ENCODE data around the gene ELAVL1.

- TF ChIP-seq, protein P1, sequence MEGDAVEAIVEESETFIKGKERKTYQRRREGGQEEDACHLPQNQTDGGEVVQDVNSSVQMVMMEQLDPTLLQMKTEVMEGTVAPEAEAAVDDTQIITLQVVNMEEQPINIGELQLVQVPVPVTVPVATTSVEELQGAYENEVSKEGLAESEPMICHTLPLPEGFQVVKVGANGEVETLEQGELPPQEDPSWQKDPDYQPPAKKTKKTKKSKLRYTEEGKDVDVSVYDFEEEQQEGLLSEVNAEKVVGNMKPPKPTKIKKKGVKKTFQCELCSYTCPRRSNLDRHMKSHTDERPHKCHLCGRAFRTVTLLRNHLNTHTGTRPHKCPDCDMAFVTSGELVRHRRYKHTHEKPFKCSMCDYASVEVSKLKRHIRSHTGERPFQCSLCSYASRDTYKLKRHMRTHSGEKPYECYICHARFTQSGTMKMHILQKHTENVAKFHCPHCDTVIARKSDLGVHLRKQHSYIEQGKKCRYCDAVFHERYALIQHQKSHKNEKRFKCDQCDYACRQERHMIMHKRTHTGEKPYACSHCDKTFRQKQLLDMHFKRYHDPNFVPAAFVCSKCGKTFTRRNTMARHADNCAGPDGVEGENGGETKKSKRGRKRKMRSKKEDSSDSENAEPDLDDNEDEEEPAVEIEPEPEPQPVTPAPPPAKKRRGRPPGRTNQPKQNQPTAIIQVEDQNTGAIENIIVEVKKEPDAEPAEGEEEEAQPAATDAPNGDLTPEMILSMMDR (IDR thresholded peaks at IDR 0.05; ENCODE audit: insufficient read depth, low read depth, low read length), result no peak
- TF ChIP-seq EZH2 (IDR thresholded peaks at IDR 0.05; ENCODE audit: insufficient read depth, low read length), result no peak
Observed at GRCh38 chr19:7979011-7979410, 26.4 kb downstream of the ELAVL1 start.
